IPS-20b (cell line): ENCODE data around the gene OR7G2.
"Not testable (repeated sequence)": the region's sequence is repeated elsewhere in the genome, so short reads cannot be mapped to it uniquely, and the experiment has no call there.

Experiments used
- H3K27ac ChIP-seq: one replicate; pipeline ENCODE4 v1.5.1; 2013; ENCODE audit warnings: low read length
- H3K27me3 ChIP-seq: 2 replicates; pipeline ENCODE4 v1.6.1; 2013; ENCODE audit warnings: mild to moderate bottlenecking, low read length, inconsistent platforms; ENCODE audit not compliant: insufficient read depth
- H3K36me3 ChIP-seq: 2 replicates; pipeline ENCODE4 v1.6.1; 2013; ENCODE audit warnings: low read depth, mild to moderate bottlenecking, inconsistent platforms, low read length, moderate library complexity; ENCODE audit not compliant: insufficient read depth
- H3K4me1 ChIP-seq: 2 replicates; pipeline ENCODE4 v1.6.1; 2013; ENCODE audit warnings: mild to moderate bottlenecking, control low read depth, inconsistent platforms, low read length, moderate library complexity; ENCODE audit not compliant: insufficient read depth
- H3K4me3 ChIP-seq: 2 replicates; pipeline ENCODE4 v1.5.1; 2013; ENCODE audit warnings: mild to moderate bottlenecking, low read length, inconsistent platforms
- H3K9ac ChIP-seq: 2 replicates; pipeline ENCODE4 v1.6.1; 2013; ENCODE audit warnings: low read depth, mild to moderate bottlenecking, inconsistent platforms, low read length, moderate library complexity
- H3K9me3 ChIP-seq: 2 replicates; pipeline ENCODE4 v1.6.1; 2013; ENCODE audit warnings: mild to moderate bottlenecking, low read depth, low read length, inconsistent platforms; ENCODE audit not compliant: insufficient read depth

OR7G2 gene

DNA sequence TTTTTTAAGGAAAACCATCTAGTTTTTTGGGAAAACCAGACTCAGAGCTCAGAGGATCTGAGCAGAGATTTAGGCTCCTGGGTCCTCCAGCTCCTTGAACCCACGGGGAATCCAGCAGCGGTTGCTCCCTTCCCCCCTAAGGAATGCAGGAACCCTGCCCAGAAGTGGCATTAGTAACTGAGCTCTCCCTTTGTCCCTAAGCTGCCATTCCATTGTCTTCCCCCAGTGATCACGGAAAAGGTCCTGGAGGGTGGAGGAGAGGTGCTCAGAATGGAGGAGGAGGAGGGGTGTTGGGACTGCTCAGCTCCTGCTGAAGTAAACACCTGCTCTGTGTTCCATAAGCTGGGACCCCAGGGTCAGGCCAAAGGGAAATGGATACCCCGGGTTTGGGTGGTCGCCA is 37.2 kb downstream of the OR7G2 start:
- no peaks in the 10 kb centered on the region for H3K27me3 ChIP-seq
- H3K4me3 ChIP-seq, result no peak overlapping the region
- H3K36me3 ChIP-seq, result no peaks in the 10 kb centered on the region
- H3K9ac ChIP-seq, result peak overlapping the region; percentile 24; the same call in 1 of the 2 replicates
- H3K4me1 ChIP-seq, result peaks cover 11% of the 10 kb centered on the region
- peak overlapping the region; percentile 48 for H3K27ac ChIP-seq
- H3K9me3 ChIP-seq, result no peaks in the 10 kb centered on the region

DNA sequence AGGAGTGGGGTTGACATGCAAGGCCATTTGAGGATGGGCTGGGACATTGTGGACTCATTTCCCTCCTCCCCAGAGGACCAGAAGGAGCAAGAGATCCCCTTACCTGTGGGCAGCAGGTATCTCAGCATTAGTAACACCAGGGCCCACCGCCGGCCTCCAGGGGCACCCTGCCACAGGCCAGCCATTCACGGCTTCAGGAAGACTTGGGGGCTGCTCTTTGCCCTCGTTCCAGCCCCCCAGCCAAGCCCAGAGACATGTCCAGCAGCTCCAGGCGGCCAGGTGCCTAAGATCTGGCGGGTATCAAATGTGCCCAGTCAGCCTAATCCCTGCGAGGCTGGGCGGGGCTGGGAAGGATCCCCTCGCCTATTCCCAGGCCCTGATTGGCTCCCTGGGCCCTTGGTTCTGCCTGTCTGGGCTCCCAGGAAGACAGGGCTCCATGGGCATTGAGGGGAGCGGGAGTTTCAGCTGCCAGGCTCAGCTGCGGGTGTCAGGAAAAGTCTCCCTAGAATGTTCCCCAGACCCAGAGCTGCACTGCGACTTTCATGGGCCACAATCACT is 41.7 kb downstream of the OR7G2 start:
- Histone ChIP-seq H3K27me3 (no peaks in the 10 kb centered on the region), H3K36me3 (no peaks in the 10 kb centered on the region), H3K9me3 (no peaks in the 10 kb centered on the region), H3K4me3 (no peak overlapping the region), H3K27ac (no peak overlapping the region), H3K4me1 (no peaks in the 10 kb centered on the region), H3K9ac (no peak overlapping the region)

DNA sequence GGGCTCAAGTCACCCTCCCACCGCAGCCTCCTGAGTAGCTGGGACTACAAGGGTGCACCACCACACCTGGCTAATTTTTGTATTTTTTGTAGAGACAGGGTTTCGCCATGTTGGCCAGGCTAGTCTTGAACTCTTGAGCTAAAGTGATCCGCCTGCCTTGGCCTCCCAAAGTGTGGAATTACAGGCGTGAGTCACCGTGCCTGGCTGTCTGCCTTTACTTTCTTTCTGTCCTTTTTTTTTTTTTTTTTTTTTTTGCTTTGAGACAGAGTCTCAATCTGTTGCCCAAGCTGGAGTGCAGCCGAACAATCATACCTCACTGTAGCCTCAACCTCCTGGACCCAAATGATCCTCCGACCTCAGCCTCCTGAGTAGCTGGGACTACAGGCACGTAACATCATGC is 45.4 kb downstream of the OR7G2 start:
- no peak overlapping the region for H3K27ac ChIP-seq
- no peak overlapping the region for H3K4me3 ChIP-seq
- no peaks in the 10 kb centered on the region for H3K9me3 ChIP-seq
- H3K4me1 ChIP-seq, result no peaks in the 10 kb centered on the region
- no peaks in the 10 kb centered on the region for H3K27me3 ChIP-seq
- no peaks in the 10 kb centered on the region for H3K36me3 ChIP-seq
- H3K9ac ChIP-seq, result no peak overlapping the region

DNA sequence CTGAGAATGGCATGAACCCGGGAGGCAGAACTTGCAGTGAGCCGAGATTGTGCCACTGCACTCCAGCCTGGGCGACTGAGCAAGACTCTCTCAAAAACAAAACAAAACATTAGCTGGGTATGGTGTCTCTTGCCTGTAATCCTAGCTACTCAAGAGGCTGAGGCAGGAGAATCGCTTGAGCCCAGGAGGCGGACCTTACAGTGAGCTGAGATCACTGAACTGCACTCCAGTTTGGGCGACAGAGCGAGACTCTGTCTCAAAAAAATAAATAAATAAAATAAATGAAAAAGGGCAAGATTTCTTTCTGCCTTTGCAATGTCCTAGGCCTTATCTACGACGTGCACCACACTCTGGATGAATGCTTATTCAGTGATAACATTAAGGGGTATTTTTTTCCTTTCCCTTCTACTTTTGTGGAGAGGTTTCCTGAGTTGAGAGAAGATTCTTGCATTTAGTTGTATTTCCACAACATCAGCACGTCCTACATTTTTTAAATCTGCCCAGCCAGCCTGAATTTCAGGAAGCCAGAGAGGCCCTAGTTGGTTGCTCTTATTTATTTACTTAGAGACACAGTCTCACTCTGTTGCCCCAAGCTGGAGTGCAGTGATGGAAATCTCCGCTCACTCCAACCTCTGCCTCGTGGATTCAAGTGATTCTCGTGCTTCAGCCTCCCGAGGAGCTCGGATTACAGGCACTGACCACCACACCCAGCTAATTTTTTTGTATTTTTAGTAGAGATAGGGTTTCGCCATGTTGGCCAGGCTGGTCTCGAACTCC is 46.5 kb downstream of the OR7G2 start:
- H3K4me3 ChIP-seq, result no peak overlapping the region
- no peak overlapping the region for H3K9ac ChIP-seq
- H3K9me3 ChIP-seq, result no peaks in the 10 kb centered on the region
- H3K4me1 ChIP-seq, result no peaks in the 10 kb centered on the region
- H3K36me3 ChIP-seq, result no peaks in the 10 kb centered on the region
- H3K27me3 ChIP-seq, result no peaks in the 10 kb centered on the region
- no peak overlapping the region for H3K27ac ChIP-seq

DNA sequence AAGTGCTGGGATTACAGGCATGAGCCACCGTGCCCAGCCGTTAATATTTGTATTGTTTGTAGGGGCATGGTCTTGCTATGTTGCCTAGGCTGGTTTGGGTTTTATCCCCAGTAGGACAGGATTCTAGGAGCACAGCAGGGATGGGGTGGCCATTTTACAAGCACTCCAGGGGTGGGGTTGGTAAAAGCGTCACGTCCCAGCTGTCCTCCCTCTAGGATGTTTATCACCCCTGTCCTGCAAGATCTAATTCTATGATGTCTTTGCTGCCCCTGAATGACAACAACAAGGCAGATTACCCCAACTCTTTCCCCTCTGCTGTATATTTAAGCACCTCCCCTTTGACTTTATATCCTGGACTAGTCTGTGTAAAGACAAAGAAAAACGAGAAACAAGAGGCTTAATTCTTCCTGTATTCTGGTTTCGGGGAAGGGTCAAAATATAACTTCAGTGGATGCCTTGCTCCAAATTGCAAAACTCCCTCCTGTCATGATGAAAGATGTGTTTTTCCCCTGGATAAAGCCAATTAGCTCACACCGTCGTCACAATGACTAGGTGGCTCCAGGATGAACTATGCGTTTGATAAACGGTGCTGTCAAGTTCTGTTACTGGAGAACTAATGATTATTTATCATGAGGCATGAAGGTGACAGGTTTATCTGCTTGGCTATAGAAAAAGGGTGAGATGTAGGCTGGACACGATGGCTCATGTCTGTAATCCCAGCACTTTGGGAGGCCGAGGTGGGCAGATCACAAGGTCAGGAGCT is 48.2 kb downstream of the OR7G2 start:
- Histone ChIP-seq H3K27ac (no peak overlapping the region), H3K27me3 (no peaks in the 10 kb centered on the region), H3K9me3 (no peaks in the 10 kb centered on the region), H3K9ac (no peak overlapping the region), H3K36me3 (no peaks in the 10 kb centered on the region), H3K4me1 (peaks cover 8% of the 10 kb centered on the region; the same call in 1 of the 2 replicates), H3K4me3 (no peak overlapping the region)

DNA sequence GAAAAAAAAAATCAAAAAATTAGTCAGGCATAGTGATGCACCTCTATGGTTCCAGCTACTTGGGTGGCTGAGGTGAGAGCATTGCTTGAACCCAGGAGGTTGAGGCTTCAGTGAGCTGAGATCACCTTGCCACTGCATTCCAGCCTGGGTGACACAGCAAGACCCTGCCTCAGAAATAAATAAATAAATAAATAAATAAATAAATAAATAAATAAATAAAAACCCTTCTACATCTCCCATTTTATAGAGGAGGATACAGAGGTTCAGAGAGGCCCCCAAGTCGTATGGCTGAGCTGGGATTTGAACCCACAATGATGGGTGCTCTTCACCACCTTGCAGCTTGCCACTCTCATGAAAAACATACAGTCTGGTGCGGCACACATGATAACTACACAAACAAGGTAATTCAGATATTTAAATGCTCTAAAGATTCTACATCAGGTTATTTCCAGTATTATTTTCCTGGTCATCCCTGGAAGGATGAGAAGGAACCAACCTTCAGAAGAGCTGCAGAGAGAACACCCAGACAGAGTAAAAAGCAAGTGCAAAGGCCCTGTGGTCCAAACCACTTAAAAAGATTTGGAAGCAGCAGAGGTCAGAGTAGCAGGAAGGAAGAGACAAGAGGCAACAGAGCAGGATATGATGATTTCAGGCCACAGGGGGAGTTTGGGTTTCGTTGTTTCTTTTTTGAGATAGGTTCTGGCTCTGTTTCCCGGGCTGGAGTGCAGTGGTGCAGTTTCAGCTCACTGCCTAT is 49.6 kb downstream of the OR7G2 start:
- no peak overlapping the region for H3K27ac ChIP-seq

DNA sequence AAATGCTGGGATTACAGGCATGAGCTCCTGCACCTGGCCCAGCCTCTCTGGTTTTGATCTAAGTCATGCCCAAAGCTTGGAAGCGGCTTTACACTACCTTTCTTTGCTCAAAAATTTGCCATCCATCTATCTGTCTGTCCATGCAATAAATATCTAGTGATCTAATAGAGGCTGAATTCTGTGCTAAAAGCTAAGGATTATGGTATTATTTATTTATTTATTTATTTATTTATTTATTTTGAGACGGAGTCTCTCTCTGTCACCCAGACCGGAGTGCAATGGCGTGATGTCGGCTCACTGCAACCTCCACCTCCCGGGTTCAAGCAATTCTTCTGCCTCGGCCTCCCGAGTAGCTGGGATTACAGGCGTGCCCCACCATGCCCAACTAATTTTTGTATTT is 51.1 kb downstream of the OR7G2 start:
- H3K27me3 ChIP-seq, H3K9ac ChIP-seq, H3K4me1 ChIP-seq, H3K9me3 ChIP-seq, H3K4me3 ChIP-seq, H3K36me3 ChIP-seq, H3K27ac ChIP-seq: not testable (repeated sequence)

More for the DNA sequence above, 49.6 kb downstream of the OR7G2 start:
- Histone ChIP-seq H3K36me3 (no peaks in the 10 kb centered on the region), H3K27me3 (no peaks in the 10 kb centered on the region), H3K9ac (no peak overlapping the region), H3K4me1 (peaks cover 8% of the 10 kb centered on the region; the same call in 1 of the 2 replicates), H3K4me3 (no peak overlapping the region), H3K9me3 (no peaks in the 10 kb centered on the region)

DNA sequence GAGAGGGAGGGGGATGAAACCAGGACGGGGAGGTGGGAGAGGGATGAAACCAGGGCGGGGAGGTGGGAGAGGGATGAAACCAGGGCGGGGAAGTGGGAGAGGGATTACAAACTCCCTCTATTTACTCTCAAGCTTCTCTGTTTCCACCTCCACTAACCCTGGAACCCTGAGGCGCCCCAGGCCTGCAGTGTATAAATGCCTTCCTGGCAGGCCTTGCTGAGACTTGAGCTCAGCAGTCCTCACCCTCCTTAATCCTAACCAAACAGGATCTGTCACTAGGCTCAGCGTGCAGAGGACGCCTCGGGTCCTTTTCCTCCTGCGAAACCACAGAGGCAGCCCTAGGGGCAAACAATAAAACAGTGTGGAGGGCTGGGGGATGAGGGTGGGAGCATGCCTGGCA is 52.5 kb downstream of the OR7G2 start:
- H3K4me1 ChIP-seq, result peaks cover 8% of the 10 kb centered on the region; the same call in 1 of the 2 replicates
- H3K4me3 ChIP-seq, result peak overlapping the region; percentile 34; the same call in 1 of the 2 replicates
- H3K9me3 ChIP-seq, result no peaks in the 10 kb centered on the region
- no peaks in the 10 kb centered on the region for H3K27me3 ChIP-seq
- no peaks in the 10 kb centered on the region for H3K36me3 ChIP-seq
- no peak overlapping the region for H3K27ac ChIP-seq
- H3K9ac ChIP-seq, result peak overlapping the region; percentile 54; the same call in 1 of the 2 replicates

DNA sequence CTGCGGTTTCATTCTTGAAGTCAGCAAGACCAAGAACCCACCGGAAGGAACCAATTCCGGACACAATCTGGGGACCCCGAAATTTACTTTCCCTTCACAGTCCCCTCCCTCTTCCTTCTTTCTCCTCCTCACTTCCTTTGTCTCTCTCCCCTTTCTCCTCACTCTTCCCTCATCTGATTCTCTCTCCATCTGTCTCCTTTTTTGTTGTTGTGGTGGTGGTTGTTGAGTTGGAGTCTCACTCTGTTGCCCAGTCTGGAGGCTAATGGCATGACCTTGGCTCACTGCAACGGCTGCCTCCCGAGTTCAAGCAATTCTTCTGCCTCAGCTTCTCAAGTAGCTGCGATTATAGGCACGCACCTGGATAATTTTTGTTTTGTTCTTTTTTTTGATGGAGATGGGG is 53.1 kb downstream of the OR7G2 start:
- H3K4me1 ChIP-seq, result peaks cover 8% of the 10 kb centered on the region; the same call in 1 of the 2 replicates
- no peaks in the 10 kb centered on the region for H3K27me3 ChIP-seq
- H3K36me3 ChIP-seq, result no peaks in the 10 kb centered on the region
- no peak overlapping the region for H3K27ac ChIP-seq
- H3K4me3 ChIP-seq, result no peak overlapping the region
- H3K9ac ChIP-seq, result no peak overlapping the region
- H3K9me3 ChIP-seq, result no peaks in the 10 kb centered on the region

DNA sequence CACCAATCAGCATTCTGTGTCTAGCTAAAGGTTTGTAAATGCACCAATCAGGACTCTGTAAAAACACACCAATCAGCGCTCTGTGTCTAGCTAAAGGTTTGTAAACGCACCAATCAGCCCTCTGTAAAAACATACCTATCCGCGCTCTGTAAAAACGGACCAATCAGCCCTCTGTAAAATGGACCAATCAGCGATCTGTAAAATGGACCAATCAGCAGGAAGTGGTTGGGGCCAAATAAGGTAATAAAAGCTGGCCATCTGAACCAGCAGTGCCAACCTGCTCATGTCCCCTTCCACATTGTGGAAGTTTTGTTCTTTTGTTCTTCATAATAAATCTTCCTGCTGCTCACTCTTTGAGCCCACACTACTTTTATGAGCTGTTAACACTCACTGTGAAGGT is 53.6 kb downstream of the OR7G2 start:
- not testable (repeated sequence) for H3K9me3 ChIP-seq, H3K27me3 ChIP-seq, H3K27ac ChIP-seq, H3K9ac ChIP-seq, H3K36me3 ChIP-seq, H3K4me3 ChIP-seq, H3K4me1 ChIP-seq

DNA sequence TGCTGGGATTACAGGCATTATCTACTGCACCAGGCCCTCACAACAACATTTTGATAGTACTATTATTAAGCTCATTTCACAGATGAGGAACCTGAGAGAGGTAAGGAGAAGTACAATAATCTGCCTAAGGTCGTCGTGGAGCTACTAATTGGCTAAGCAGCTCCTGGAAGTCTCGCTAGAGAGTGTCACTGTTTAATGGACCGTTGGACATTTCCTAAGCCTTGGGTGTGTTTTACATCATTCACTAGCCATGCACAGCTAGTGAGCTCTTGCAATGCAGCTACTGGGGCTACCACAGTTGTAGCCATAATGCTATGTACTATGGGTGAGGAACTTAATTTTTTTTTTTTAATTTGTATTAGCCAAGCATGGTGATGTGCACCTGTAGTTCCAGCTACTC is 54.4 kb downstream of the OR7G2 start:
- no peaks in the 10 kb centered on the region for H3K36me3 ChIP-seq
- no peak overlapping the region for H3K27ac ChIP-seq
- no peak overlapping the region for H3K4me3 ChIP-seq
- peaks cover 8% of the 10 kb centered on the region; the same call in 1 of the 2 replicates for H3K4me1 ChIP-seq
- H3K9ac ChIP-seq, result no peak overlapping the region
- no peaks in the 10 kb centered on the region for H3K27me3 ChIP-seq
- no peaks in the 10 kb centered on the region for H3K9me3 ChIP-seq
